Left renal pelvis (tissue), 4 donors: ENCODE data around the gene DHX9. TPM values are rescaled to one million over a fixed set of nuclear protein-coding genes. Genes with fewer than 3 reads are reported as not detected.
A peak's percentile ranks its signal among the peaks of the same experiment; 100 is the strongest.

Experiments
- DNase-seq, 4 donors: peaks; one replicate each; pipeline ENCODE4 v3.0.0-alpha.2; 2013; ENCODE audit warnings: low read depth in 4 of 4, low spot score in 3 of 4
- polyA plus RNA-seq, 4 donors: library from polyadenylated mRNA; unstranded; fragments of 120-200 nt; gene quantifications; one replicate each; pipeline ENCODE4 v1.2.1, GENCODE V29; 2013; ENCODE audit not compliant: insufficient read length in 4 of 4

The DHX9 gene
- polyA plus RNA-seq, 4 donors: 186 to 291 (median 280) TPM

GRCh38 chr1:182835806-182836205 lies 3.3 kb upstream of the DHX9 start:
- no peak for DNase-seq

- peak in 3 of 4 donors; percentile 31 to 54 (median 36) for DNase-seq
Measured at GRCh38 chr1:182841368-182841988, 2.3 kb downstream of the DHX9 start.

GRCh38 chr1:182842265-182842664 lies 3.1 kb downstream of the DHX9 start:
- no peak for DNase-seq

- no peak for DNase-seq
Measured at GRCh38 chr1:182845379-182845778, 6.2 kb downstream of the DHX9 start.

GRCh38 chr1:182845894-182846293 lies 6.7 kb downstream of the DHX9 start:
- no peak for DNase-seq

- DNase-seq: no peak
Measured at GRCh38 chr1:182847105-182847504, 8.0 kb downstream of the DHX9 start.

- no peak for DNase-seq
Measured at GRCh38 chr1:182848736-182849135, 9.6 kb downstream of the DHX9 start.

- DNase-seq: no peak
Measured at GRCh38 chr1:182850319-182850718, 11.2 kb downstream of the DHX9 start.

GRCh38 chr1:182851825-182852224 lies 12.7 kb downstream of the DHX9 start:
- no peak for DNase-seq

- DNase-seq: no peak
Measured at GRCh38 chr1:182855911-182856310, 16.8 kb downstream of the DHX9 start.

GRCh38 chr1:182857212-182857611 lies 18.1 kb downstream of the DHX9 start:
- DNase-seq: no peak

GRCh38 chr1:182860658-182861057 lies 21.5 kb downstream of the DHX9 start:
- DNase-seq: no peak

- no peak for DNase-seq
Measured at GRCh38 chr1:182861994-182862393, 22.8 kb downstream of the DHX9 start.

GRCh38 chr1:182862827-182863226 lies 23.7 kb downstream of the DHX9 start:
- no peak for DNase-seq

- no peak for DNase-seq
Measured at GRCh38 chr1:182863940-182864339, 24.8 kb downstream of the DHX9 start.

GRCh38 chr1:182867861-182868260 lies 28.7 kb downstream of the DHX9 start:
- no peak for DNase-seq

GRCh38 chr1:182869241-182869666 lies 30.1 kb downstream of the DHX9 start:
- DNase-seq: no peak

- DNase-seq: no peak
Measured at GRCh38 chr1:182872881-182873280, 33.7 kb downstream of the DHX9 start.

- DNase-seq: no peak
Measured at GRCh38 chr1:182875889-182876288, 36.7 kb downstream of the DHX9 start.

- no peak for DNase-seq
Measured at GRCh38 chr1:182877331-182877730, 38.2 kb downstream of the DHX9 start.

GRCh38 chr1:182877842-182878241 lies 38.7 kb downstream of the DHX9 start:
- DNase-seq: no peak

- DNase-seq: no peak
Measured at GRCh38 chr1:182884872-182885271, 45.7 kb downstream of the DHX9 start.

- no peak for DNase-seq
Measured at GRCh38 chr1:182885591-182885990, 46.4 kb downstream of the DHX9 start.
